HepG2 (cell line): ENCODE measurements around the gene PNKD. TPM values are rescaled to one million over a fixed set of nuclear protein-coding genes. Genes with fewer than 3 reads are reported as not detected.
A peak's percentile ranks its signal among the peaks of the same experiment; 100 is the strongest.

ENCODE experiments used
- DRAP1 ChIP-seq: IDR thresholded peaks from 2 replicates; pipeline ENCODE4 v1.6.1; 2016; ENCODE audit warnings: missing genetic modification reagents, missing compliant biosample characterization
- FOXA3 ChIP-seq: IDR thresholded peaks from 2 replicates; pipeline ENCODE4 v1.6.1; 2016; ENCODE audit warnings: missing genetic modification reagents, missing compliant biosample characterization
- LRRFIP1 ChIP-seq: sonication (generic); formaldehyde crosslinking; conservative IDR thresholded peaks from 2 replicates; pipeline ENCODE4 v1.4.0; 2020; ENCODE audit warnings: missing genetic modification reagents
- MTF2 ChIP-seq: sonication (generic); formaldehyde crosslinking; IDR thresholded peaks from 2 replicates; pipeline ENCODE4 v1.5.0; 2020; ENCODE audit warnings: missing genetic modification reagents, borderline replicate concordance
- NCOA2 ChIP-seq: sonication (generic); formaldehyde crosslinking; IDR thresholded peaks from 2 replicates; pipeline ENCODE4 v1.8.0; 2022; ENCODE audit warnings: inconsistent platforms
- PAX8 ChIP-seq: sonication (generic); formaldehyde crosslinking; IDR thresholded peaks from 2 replicates; pipeline ENCODE4 v1.8.0; 2022; ENCODE audit warnings: mild to moderate bottlenecking, missing genetic modification reagents, borderline replicate concordance
- SMAD1 ChIP-seq: sonication (generic); formaldehyde crosslinking; IDR thresholded peaks from 2 replicates; pipeline ENCODE4 v1.4.0; 2020; ENCODE audit warnings: missing genetic modification reagents, low read depth, mild to moderate bottlenecking, borderline replicate concordance
- SPEN ChIP-seq: sonication (generic); formaldehyde crosslinking; IDR thresholded peaks from 2 replicates; pipeline ENCODE4 v1.5.1; 2020; ENCODE audit warnings: low read depth, mild to moderate bottlenecking, missing genetic modification reagents
- ZBTB10 ChIP-seq: sonication (generic); formaldehyde crosslinking; IDR thresholded peaks from 2 replicates; pipeline ENCODE4 v1.4.0; 2020; ENCODE audit warnings: missing genetic modification reagents, borderline replicate concordance
- ZNF101 ChIP-seq: sonication (generic); formaldehyde crosslinking; IDR thresholded peaks from 2 replicates; pipeline ENCODE4 v1.4.0; 2020; ENCODE audit warnings: mild to moderate bottlenecking, low read depth, missing genetic modification reagents, borderline replicate concordance
- ZNF143 ChIP-seq: sonication (generic); formaldehyde crosslinking; IDR thresholded peaks from 2 replicates; pipeline ENCODE4 v1.4.0; 2020; ENCODE audit warnings: missing genetic modification reagents
- ZNF556 ChIP-seq: sonication (generic); formaldehyde crosslinking; IDR thresholded peaks from 2 replicates; pipeline ENCODE4 v1.4.0; 2020; ENCODE audit warnings: mild to moderate bottlenecking, missing genetic modification reagents, borderline replicate concordance
- ZNF607 ChIP-seq: sonication (generic); formaldehyde crosslinking; IDR thresholded peaks from 2 replicates; pipeline ENCODE4 v1.5.1; 2020; ENCODE audit warnings: missing genetic modification reagents, mild to moderate bottlenecking, borderline replicate concordance
- ZNF746 ChIP-seq: sonication (generic); formaldehyde crosslinking; IDR thresholded peaks from 2 replicates; pipeline ENCODE4 v1.8.0; 2022; ENCODE audit warnings: mild to moderate bottlenecking, missing genetic modification reagents
- polyA plus RNA-seq, 8 experiments: library from polyadenylated mRNA; depleted of rRNA in 3 of 8; stranded (reverse) in 7 of 8; unstranded in 1 of 8; fragments of >200 nt; fragmentation: Illumina TruSeq in 4 of 8; extraction: Trizol in 4 of 8; gene quantifications; 2 replicates each; pipeline versions ENCODE4 v1.2.1 to v1.2.3, GENCODE V29; 2011 to 2016; ENCODE audit warnings: low read depth in 4 of 8, missing spikeins in 1 of 8, mixed read lengths in 1 of 8; ENCODE audit not compliant: insufficient read depth in 1 of 8
- total RNA-seq, 5 experiments: library from RNA; depleted of rRNA; stranded (reverse); fragments of >200 nt; fragmentation: Illumina TruSeq; extraction: Trizol; gene quantifications; 2 replicates each; pipeline ENCODE4 v1.2.3, GENCODE V29; 2016; ENCODE audit warnings: low read depth in 1 of 5
- TF ChIP-seq, protein P1 (sequence below): IDR thresholded peaks from 2 replicates; pipeline ENCODE4 v1.6.1; 2012; ENCODE audit warnings: inconsistent platforms
- TF ChIP-seq, protein P2 (sequence below): sonication (generic); formaldehyde crosslinking; IDR thresholded peaks from 2 replicates; pipeline ENCODE4; 2020; ENCODE audit warnings: missing genetic modification reagents, mild to moderate bottlenecking, borderline replicate concordance
- TF ChIP-seq, protein P3 (sequence below): fragments of 450-650 bp; IDR thresholded peaks from 2 replicates; pipeline ENCODE4 v1.6.1; 2017

Gene PNKD
- total and polyA plus RNA-seq, 2 of the 13 experiments (the other 11 are each of a cell fraction or from before 2014, with no cell fraction given) = 55.9 to 80.4 TPM

DNA sequence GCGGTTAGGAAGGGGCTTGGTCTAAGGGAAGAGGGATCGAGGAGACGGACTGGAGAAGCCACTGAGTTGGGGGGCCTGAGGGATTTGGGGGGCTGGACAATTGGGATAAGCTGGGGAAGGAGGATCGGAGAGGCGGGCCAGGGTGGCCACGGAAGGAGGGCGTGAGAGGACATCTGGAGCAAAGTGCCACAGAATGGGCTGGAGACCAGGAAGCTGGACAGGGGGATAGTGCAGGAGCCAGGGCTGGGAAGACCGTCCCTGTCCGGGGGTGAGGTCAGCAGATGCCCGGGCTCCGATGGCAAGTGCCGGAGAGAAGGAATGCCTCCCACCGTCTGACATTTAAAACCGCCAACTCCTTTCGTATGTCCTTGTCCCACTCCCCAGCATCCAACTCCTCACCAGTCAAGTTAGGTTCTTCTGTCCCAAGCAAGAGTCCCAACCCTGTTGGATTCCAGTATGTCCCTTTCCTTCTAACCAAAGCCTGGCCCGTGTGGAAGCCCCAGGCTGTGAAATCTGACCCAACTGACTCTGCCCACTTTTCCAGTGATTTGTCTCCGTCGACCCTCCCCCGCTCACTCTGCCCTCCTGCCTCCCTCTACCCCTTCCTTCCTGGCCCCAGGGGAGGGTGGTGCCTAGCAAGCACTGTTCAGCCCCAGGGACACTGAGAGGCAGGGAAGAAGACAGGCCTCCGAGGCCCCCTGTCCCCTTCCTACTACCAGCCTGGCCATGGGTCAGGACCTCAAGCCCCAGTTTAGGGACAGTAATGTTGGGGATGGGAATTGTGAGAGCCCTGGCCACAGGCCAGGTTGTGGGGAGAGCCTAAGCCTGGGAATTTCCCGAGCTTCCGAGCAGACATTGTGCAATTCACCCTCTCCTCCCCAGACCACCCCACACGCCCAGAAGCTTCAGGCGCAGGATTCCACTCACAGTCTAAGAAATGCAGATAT lies 53.5 kb downstream of the PNKD start (continued):
- TF ChIP-seq FOXA3 (CRISPR knock-in tag) = no peak; the same call in 1 of the 2 replicates
- TF ChIP-seq ZNF556 (CRISPR knock-in tag) = no peak; the same call in 1 of the 2 replicates
- TF ChIP-seq DRAP1 (CRISPR knock-in tag) = no peak; the same call in 1 of the 2 replicates
- TF ChIP-seq, protein P1, sequence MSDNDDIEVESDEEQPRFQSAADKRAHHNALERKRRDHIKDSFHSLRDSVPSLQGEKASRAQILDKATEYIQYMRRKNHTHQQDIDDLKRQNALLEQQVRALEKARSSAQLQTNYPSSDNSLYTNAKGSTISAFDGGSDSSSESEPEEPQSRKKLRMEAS = peak; percentile 50
- TF ChIP-seq ZBTB10 (CRISPR knock-in tag) = peak; percentile 77; the same call in 1 of the 2 replicates
- no peak for TF ChIP-seq LRRFIP1 (CRISPR knock-in tag)
- TF ChIP-seq ZNF746 (CRISPR knock-in tag) = peak; percentile 83
- no peak for TF ChIP-seq ZNF101 (CRISPR knock-in tag)
- TF ChIP-seq SMAD1 (CRISPR knock-in tag) = no peak
- TF ChIP-seq, protein P2, sequence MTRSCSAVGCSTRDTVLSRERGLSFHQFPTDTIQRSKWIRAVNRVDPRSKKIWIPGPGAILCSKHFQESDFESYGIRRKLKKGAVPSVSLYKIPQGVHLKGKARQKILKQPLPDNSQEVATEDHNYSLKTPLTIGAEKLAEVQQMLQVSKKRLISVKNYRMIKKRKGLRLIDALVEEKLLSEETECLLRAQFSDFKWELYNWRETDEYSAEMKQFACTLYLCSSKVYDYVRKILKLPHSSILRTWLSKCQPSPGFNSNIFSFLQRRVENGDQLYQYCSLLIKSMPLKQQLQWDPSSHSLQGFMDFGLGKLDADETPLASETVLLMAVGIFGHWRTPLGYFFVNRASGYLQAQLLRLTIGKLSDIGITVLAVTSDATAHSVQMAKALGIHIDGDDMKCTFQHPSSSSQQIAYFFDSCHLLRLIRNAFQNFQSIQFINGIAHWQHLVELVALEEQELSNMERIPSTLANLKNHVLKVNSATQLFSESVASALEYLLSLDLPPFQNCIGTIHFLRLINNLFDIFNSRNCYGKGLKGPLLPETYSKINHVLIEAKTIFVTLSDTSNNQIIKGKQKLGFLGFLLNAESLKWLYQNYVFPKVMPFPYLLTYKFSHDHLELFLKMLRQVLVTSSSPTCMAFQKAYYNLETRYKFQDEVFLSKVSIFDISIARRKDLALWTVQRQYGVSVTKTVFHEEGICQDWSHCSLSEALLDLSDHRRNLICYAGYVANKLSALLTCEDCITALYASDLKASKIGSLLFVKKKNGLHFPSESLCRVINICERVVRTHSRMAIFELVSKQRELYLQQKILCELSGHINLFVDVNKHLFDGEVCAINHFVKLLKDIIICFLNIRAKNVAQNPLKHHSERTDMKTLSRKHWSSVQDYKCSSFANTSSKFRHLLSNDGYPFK (CRISPR knock-in tag) = peak; percentile 75; the same call in 1 of the 2 replicates
- TF ChIP-seq, protein P3, sequence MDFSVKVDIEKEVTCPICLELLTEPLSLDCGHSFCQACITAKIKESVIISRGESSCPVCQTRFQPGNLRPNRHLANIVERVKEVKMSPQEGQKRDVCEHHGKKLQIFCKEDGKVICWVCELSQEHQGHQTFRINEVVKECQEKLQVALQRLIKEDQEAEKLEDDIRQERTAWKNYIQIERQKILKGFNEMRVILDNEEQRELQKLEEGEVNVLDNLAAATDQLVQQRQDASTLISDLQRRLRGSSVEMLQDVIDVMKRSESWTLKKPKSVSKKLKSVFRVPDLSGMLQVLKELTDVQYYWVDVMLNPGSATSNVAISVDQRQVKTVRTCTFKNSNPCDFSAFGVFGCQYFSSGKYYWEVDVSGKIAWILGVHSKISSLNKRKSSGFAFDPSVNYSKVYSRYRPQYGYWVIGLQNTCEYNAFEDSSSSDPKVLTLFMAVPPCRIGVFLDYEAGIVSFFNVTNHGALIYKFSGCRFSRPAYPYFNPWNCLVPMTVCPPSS = no peak
- TF ChIP-seq ZNF607 (CRISPR knock-in tag) = peak; percentile 78; the same call in 1 of the 2 replicates
- TF ChIP-seq NCOA2 (CRISPR knock-in tag) = peak; percentile 15; the same call in 1 of the 2 replicates
- peak; percentile 28; the same call in 1 of the 2 replicates for TF ChIP-seq PAX8 (CRISPR knock-in tag)
- peak; percentile 59 for TF ChIP-seq ZNF143 (CRISPR knock-in tag)
- TF ChIP-seq MTF2 (CRISPR knock-in tag) = 0 out of 2 replicates have a peak, but pooled peaks have one; percentile 55
- peak; percentile 23; the same call in 1 of the 2 replicates for TF ChIP-seq SPEN (CRISPR knock-in tag)
